Umbilical cord (tissue), 2 donors: ENCODE data around the gene CLEC2A. TPM values are rescaled to one million over a fixed set of nuclear protein-coding genes. Genes with fewer than 3 reads are reported as not detected.

Experiments used
- DNase-seq: peaks from one replicate; pipeline ENCODE4 v3.0.0-alpha.2; 2015; ENCODE audit warnings: low spot score
- total RNA-seq: library from RNA; depleted of rRNA; stranded (reverse); fragments of >200 nt; gene quantifications from one replicate; pipeline ENCODE4 v1.2.3, GENCODE V29; 2014; ENCODE audit warnings: low replicate concordance; ENCODE audit not compliant: insufficient read depth

The CLEC2A gene
- total RNA-seq, 1 donor from 2014 or later, result not detected

- no peak for DNase-seq
Observed at GRCh38 chr12:9935026-9935425, 2.9 kb upstream of the CLEC2A start.

DNA sequence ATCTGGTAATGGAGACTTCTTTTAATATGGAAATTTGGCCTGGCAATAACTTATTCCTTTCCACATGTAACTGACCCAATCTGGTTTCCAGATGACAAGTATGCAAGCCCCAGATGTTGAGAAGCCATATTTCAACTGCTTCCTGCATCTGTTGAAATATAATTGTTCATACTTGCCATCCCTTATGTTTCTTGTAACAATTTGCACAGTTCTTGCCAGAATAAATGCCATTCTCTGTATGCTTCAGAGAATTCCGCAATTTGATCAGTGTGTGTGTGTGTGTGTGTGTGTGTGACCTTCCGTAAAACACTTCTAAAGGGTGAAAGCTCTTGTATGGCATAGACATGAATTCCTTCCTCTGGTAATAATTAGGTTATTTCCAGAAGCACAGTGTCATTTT lies 1.8 kb upstream of the CLEC2A start:
- no peak for DNase-seq

GRCh38 chr12:9931245-9931644 lies 925 bp downstream of the CLEC2A start:
- DNase-seq, result no peak

- no peak for DNase-seq
Observed at GRCh38 chr12:9928607-9929006, 3.6 kb downstream of the CLEC2A start.

GRCh38 chr12:9926876-9927275 lies 5.3 kb downstream of the CLEC2A start:
- no peak for DNase-seq

DNA sequence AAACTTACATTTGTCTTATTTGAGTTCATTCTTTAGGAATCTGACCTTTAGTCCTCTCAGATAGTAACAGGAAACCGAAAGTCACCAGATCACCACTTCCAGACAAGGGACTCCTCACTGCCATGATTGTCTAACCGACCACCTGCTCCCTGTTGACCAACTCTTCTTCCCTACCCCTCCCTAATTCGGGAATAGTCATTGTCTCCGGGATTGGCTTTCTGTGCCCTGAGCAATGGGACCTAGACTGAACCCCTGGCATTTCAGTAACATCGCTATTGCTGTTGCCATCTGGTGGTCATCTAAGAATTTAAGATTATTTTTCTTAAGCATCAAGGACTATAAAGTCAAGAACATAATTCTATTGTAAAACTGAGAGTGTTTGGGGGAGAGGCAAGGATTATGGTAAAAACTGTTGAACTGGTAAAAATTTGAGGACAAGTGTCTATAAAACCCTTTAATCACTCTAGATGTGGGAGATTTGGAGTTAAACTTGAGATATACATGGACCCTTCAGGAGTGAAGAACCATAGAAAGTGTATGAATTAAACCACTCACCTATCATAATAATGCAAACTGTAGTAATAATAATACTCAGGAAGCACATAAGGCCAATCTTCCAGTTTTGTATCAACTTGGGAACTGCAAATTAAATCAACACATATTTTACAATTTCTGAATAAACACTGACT lies 6.3 kb downstream of the CLEC2A start:
- peak; percentile 42 for DNase-seq

- no peak for DNase-seq
Observed at GRCh38 chr12:9922429-9922828, 9.7 kb downstream of the CLEC2A start.

- no peak for DNase-seq
Observed at GRCh38 chr12:9920451-9920850, 11.7 kb downstream of the CLEC2A start.

GRCh38 chr12:9919443-9919842 lies 12.7 kb downstream of the CLEC2A start:
- no peak for DNase-seq

DNA sequence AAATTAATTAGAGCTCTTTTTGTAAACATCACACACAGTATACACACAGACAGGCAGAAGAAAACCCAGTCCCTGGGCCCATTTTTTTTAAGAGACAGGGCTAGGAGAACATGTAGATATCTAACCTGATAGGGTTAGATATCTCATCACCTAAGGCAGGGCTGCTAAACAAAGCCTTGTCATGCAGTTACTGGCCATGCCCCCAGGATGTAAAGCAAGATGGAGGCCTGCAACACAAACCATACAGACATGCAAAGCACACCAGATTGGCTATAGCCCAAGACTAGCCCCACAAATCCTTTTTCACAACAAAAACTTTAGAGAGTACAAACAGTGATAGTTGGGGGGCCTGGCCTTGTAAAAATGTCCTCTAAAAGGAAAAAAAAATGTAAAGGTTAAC lies 20.5 kb downstream of the CLEC2A start:
- DNase-seq, result no peak

- DNase-seq, result no peak
Observed at GRCh38 chr12:9910716-9911421, 21.3 kb downstream of the CLEC2A start.

GRCh38 chr12:9909724-9910123 lies 22.4 kb downstream of the CLEC2A start:
- DNase-seq, result no peak

GRCh38 chr12:9908350-9908749 lies 23.8 kb downstream of the CLEC2A start:
- DNase-seq, result no peak

GRCh38 chr12:9907769-9908168 lies 24.4 kb downstream of the CLEC2A start:
- DNase-seq, result no peak

- no peak for DNase-seq
Observed at GRCh38 chr12:9906873-9907272, 25.3 kb downstream of the CLEC2A start.

GRCh38 chr12:9902539-9903228 lies 29.5 kb downstream of the CLEC2A start:
- DNase-seq, result no peak

GRCh38 chr12:9900930-9901329 lies 31.2 kb downstream of the CLEC2A start:
- DNase-seq, result no peak

GRCh38 chr12:9899209-9899608 lies 33.0 kb downstream of the CLEC2A start:
- DNase-seq, result no peak

GRCh38 chr12:9897535-9897934 lies 34.6 kb downstream of the CLEC2A start:
- DNase-seq, result no peak

- no peak for DNase-seq
Observed at GRCh38 chr12:9895215-9895971, 36.8 kb downstream of the CLEC2A start.

DNA sequence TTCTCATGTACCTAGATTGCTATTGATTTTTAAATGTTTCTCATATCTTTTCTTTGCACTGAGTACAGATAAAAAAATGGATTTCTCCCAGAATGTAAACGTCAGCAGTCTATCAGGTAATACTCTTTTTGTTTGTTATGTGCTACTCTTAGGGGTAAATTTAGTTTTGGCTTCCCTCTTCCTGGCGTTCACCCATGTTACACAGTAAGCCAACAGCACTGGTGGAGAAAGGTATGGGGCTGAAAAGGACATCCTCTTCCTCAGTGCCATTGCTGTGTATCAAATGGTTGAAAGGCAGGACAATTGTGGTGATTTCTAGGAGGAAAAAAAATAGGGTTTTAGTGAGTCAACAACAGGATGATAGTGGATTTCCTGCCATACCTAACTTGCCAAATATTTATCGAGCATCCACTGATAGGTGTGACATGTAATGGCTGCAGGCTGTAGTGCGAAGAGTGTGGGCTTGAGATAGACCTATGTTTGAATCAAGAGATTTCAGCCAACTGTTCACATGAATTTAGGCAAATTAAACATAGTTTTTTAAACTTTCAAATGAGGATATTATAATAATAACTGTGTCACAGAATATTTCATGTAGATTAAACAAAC lies 43.4 kb downstream of the CLEC2A start:
- no peak for DNase-seq

DNA sequence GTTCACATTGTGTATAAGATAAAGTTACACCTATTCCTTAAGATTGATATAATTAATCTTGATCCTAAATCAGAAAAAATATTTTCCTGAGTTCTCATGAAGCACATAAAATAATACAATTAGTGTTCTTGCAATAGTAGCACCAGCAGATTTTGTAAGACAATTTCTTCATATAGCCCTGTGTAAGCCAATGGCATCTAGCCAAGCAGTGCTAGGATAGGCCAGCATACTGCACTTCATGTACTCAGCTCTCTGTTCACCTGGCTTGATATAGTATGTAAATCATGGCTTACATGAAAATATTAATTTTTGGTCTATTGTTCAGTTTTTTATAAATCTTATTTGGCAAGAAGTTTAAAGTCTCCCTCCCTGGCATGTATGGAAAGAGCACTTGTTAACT lies 49.0 kb downstream of the CLEC2A start:
- no peak for DNase-seq
